PFSK-1 (cell line): ENCODE measurements around the gene KCNH1.

Experiments used
- SIN3A ChIP-seq: IDR thresholded peaks from 2 replicates; pipeline ENCODE4 v1.6.1; 2012; ENCODE audit warnings: mild to moderate bottlenecking, low read length, moderate library complexity, borderline replicate concordance; ENCODE audit not compliant: insufficient read depth
- TAF1 ChIP-seq: IDR thresholded peaks from 2 replicates; pipeline ENCODE4 v1.6.1; 2012; ENCODE audit warnings: low read length, control low read depth, borderline replicate concordance; ENCODE audit not compliant: insufficient read depth

- TF ChIP-seq SIN3A, result no peak
- no peak for TF ChIP-seq TAF1
These were observed 1.5 kb upstream of the KCNH1 start for GRCh38 chr1:211135342-211135950.
